Measurements from ENCODE around the gene TCEANC.

TCEANC gene

GRCh38 chrX:13690836-13691235 lies 37.9 kb downstream of the TCEANC start:
- Mint-ChIP-seq H3K9me3 (no peaks in the 10 kb centered on the region), H3K27me3 (no peaks in the 10 kb centered on the region), H3K27ac (peak overlapping the region; percentile 90), H3K4me1 (ENCODE audit: low read depth) (peaks cover 44% of the 10 kb centered on the region), H3K4me3 (peak overlapping the region; percentile 84), H3K36me3 (ENCODE audit: low read depth) (peaks cover 16% of the 10 kb centered on the region)
- intact Hi-C loops (cut with micrococcal nuclease), result no loop called here

GRCh38 chrX:13691841-13692371 lies 39.0 kb downstream of the TCEANC start:
- intact Hi-C loops (cut with micrococcal nuclease), result no loop called here
- H3K36me3 Mint-ChIP-seq (ENCODE audit: low read depth), result peaks cover 16% of the 10 kb centered on the region
- H3K27ac Mint-ChIP-seq, result no peak overlapping the region
- H3K4me3 Mint-ChIP-seq, result no peak overlapping the region
- H3K4me1 Mint-ChIP-seq (ENCODE audit: low read depth), result peaks cover 50% of the 10 kb centered on the region
- no peaks in the 10 kb centered on the region for H3K27me3 Mint-ChIP-seq
- H3K9me3 Mint-ChIP-seq, result no peaks in the 10 kb centered on the region

- peaks cover 16% of the 10 kb centered on the region for H3K36me3 Mint-ChIP-seq (ENCODE audit: low read depth)
- peak overlapping the region; percentile 28 for H3K4me3 Mint-ChIP-seq
- no peaks in the 10 kb centered on the region for H3K27me3 Mint-ChIP-seq
- H3K27ac Mint-ChIP-seq, result peak overlapping the region; percentile 71
- no peaks in the 10 kb centered on the region for H3K9me3 Mint-ChIP-seq
- intact Hi-C loops (cut with micrococcal nuclease), result no loop called here
- H3K4me1 Mint-ChIP-seq (ENCODE audit: low read depth), result peaks cover 56% of the 10 kb centered on the region
These were observed 39.9 kb downstream of the TCEANC start for GRCh38 chrX:13692771-13693231.

- H3K27ac Mint-ChIP-seq, result peak overlapping the region; percentile 71
- intact Hi-C loops (cut with micrococcal nuclease), result no loop called here
- no peaks in the 10 kb centered on the region for H3K9me3 Mint-ChIP-seq
- H3K36me3 Mint-ChIP-seq (ENCODE audit: low read depth), result peaks cover 16% of the 10 kb centered on the region
- H3K27me3 Mint-ChIP-seq, result no peaks in the 10 kb centered on the region
- H3K4me1 Mint-ChIP-seq (ENCODE audit: low read depth), result peaks cover 56% of the 10 kb centered on the region
- H3K4me3 Mint-ChIP-seq, result peak overlapping the region; percentile 28
These were observed 40.5 kb downstream of the TCEANC start for GRCh38 chrX:13693341-13693961.

GRCh38 chrX:13694359-13694758 lies 41.4 kb downstream of the TCEANC start:
- Mint-ChIP-seq H3K27ac (no peak overlapping the region), H3K4me3 (no peak overlapping the region), H3K27me3 (no peaks in the 10 kb centered on the region), H3K9me3 (no peaks in the 10 kb centered on the region), H3K4me1 (ENCODE audit: low read depth) (peaks cover 62% of the 10 kb centered on the region), H3K36me3 (ENCODE audit: low read depth) (peaks cover 16% of the 10 kb centered on the region)
- intact Hi-C loops (cut with micrococcal nuclease), result no loop called here

GRCh38 chrX:13694983-13695382 lies 42.0 kb downstream of the TCEANC start:
- no peaks in the 10 kb centered on the region for H3K9me3 Mint-ChIP-seq
- no peak overlapping the region for H3K27ac Mint-ChIP-seq
- H3K27me3 Mint-ChIP-seq, result no peaks in the 10 kb centered on the region
- H3K4me3 Mint-ChIP-seq, result no peak overlapping the region
- H3K36me3 Mint-ChIP-seq (ENCODE audit: low read depth), result peaks cover 16% of the 10 kb centered on the region
- H3K4me1 Mint-ChIP-seq (ENCODE audit: low read depth), result peaks cover 64% of the 10 kb centered on the region
- intact Hi-C loops (cut with micrococcal nuclease), result loop anchor here (5.0 kb wide), 2 partner anchors 33 to 37 kb away; partner anchors contain the start of genes OFD1 and TRAPPC2

GRCh38 chrX:13695601-13696115 lies 42.7 kb downstream of the TCEANC start:
- Mint-ChIP-seq H3K36me3 (ENCODE audit: low read depth) (peaks cover 11% of the 10 kb centered on the region), H3K27me3 (no peaks in the 10 kb centered on the region), H3K27ac (no peak overlapping the region), H3K4me1 (ENCODE audit: low read depth) (peaks cover 59% of the 10 kb centered on the region), H3K4me3 (no peak overlapping the region), H3K9me3 (no peaks in the 10 kb centered on the region)
- intact Hi-C loops (cut with micrococcal nuclease), result loop anchor here (5.0 kb wide), 2 partner anchors 33 to 37 kb away; partner anchors contain the start of genes OFD1 and TRAPPC2

GRCh38 chrX:13697455-13697854 lies 44.5 kb downstream of the TCEANC start:
- no peak overlapping the region for H3K27ac Mint-ChIP-seq
- intact Hi-C loops (cut with micrococcal nuclease), result loop anchor here (5.0 kb wide), 2 partner anchors 35 kb away; partner anchors contain the start of genes OFD1 and TRAPPC2
- H3K4me3 Mint-ChIP-seq, result no peak overlapping the region
- peaks cover 59% of the 10 kb centered on the region for H3K4me1 Mint-ChIP-seq (ENCODE audit: low read depth)
- H3K36me3 Mint-ChIP-seq (ENCODE audit: low read depth), result peaks cover 20% of the 10 kb centered on the region
- no peaks in the 10 kb centered on the region for H3K9me3 Mint-ChIP-seq
- no peaks in the 10 kb centered on the region for H3K27me3 Mint-ChIP-seq

GRCh38 chrX:13697976-13698375 lies 45.0 kb downstream of the TCEANC start:
- peaks cover 21% of the 10 kb centered on the region for H3K36me3 Mint-ChIP-seq (ENCODE audit: low read depth)
- peaks cover 54% of the 10 kb centered on the region for H3K4me1 Mint-ChIP-seq (ENCODE audit: low read depth)
- no peak overlapping the region for H3K27ac Mint-ChIP-seq
- no peak overlapping the region for H3K4me3 Mint-ChIP-seq
- H3K27me3 Mint-ChIP-seq, result no peaks in the 10 kb centered on the region
- H3K9me3 Mint-ChIP-seq, result no peaks in the 10 kb centered on the region
- intact Hi-C loops (cut with micrococcal nuclease), result loop anchor here (5.0 kb wide), 2 partner anchors 34 to 36 kb away; partner anchors contain the start of genes OFD1 and TRAPPC2

GRCh38 chrX:13698432-13698831 lies 45.5 kb downstream of the TCEANC start:
- intact Hi-C loops (cut with micrococcal nuclease), result loop anchor here (5.0 kb wide), 2 partner anchors 34 to 36 kb away; partner anchors contain the start of genes OFD1 and TRAPPC2
- Mint-ChIP-seq H3K27ac (no peak overlapping the region), H3K4me1 (ENCODE audit: low read depth) (peaks cover 50% of the 10 kb centered on the region), H3K36me3 (ENCODE audit: low read depth) (peaks cover 21% of the 10 kb centered on the region), H3K27me3 (no peaks in the 10 kb centered on the region), H3K9me3 (no peaks in the 10 kb centered on the region), H3K4me3 (no peak overlapping the region)

GRCh38 chrX:13699183-13699826 lies 46.4 kb downstream of the TCEANC start:
- H3K9me3 Mint-ChIP-seq, result no peaks in the 10 kb centered on the region
- H3K4me1 Mint-ChIP-seq (ENCODE audit: low read depth), result peaks cover 46% of the 10 kb centered on the region
- intact Hi-C loops (cut with micrococcal nuclease), result loop anchor here (5.0 kb wide), 2 partner anchors 33 to 37 kb away; partner anchors contain the start of genes OFD1 and TRAPPC2
- peaks cover 27% of the 10 kb centered on the region for H3K36me3 Mint-ChIP-seq (ENCODE audit: low read depth)
- H3K27me3 Mint-ChIP-seq, result no peaks in the 10 kb centered on the region
- no peak overlapping the region for H3K4me3 Mint-ChIP-seq
- H3K27ac Mint-ChIP-seq, result no peak overlapping the region

- peaks cover 25% of the 10 kb centered on the region for H3K36me3 Mint-ChIP-seq (ENCODE audit: low read depth)
- peaks cover 38% of the 10 kb centered on the region for H3K4me1 Mint-ChIP-seq (ENCODE audit: low read depth)
- intact Hi-C loops (cut with micrococcal nuclease), result no loop called here
- H3K27me3 Mint-ChIP-seq, result no peaks in the 10 kb centered on the region
- H3K9me3 Mint-ChIP-seq, result no peaks in the 10 kb centered on the region
- H3K27ac Mint-ChIP-seq, result no peak overlapping the region
- H3K4me3 Mint-ChIP-seq, result no peak overlapping the region
These were observed 47.4 kb downstream of the TCEANC start for GRCh38 chrX:13700380-13700779.

- Mint-ChIP-seq H3K27me3 (no peaks in the 10 kb centered on the region), H3K27ac (peak overlapping the region; percentile 74), H3K4me1 (ENCODE audit: low read depth) (peaks cover 24% of the 10 kb centered on the region), H3K36me3 (ENCODE audit: low read depth) (peaks cover 27% of the 10 kb centered on the region), H3K9me3 (no peaks in the 10 kb centered on the region), H3K4me3 (no peak overlapping the region)
- intact Hi-C loops (cut with micrococcal nuclease), result no loop called here
These were observed 49.3 kb downstream of the TCEANC start for GRCh38 chrX:13702111-13702789.
